ENCODE measurements around the gene DDX39A.
"Not testable (repeated sequence)": the region's sequence is repeated elsewhere in the genome, so short reads cannot be mapped to it uniquely, and the experiment has no call there.

DDX39A gene

DNA sequence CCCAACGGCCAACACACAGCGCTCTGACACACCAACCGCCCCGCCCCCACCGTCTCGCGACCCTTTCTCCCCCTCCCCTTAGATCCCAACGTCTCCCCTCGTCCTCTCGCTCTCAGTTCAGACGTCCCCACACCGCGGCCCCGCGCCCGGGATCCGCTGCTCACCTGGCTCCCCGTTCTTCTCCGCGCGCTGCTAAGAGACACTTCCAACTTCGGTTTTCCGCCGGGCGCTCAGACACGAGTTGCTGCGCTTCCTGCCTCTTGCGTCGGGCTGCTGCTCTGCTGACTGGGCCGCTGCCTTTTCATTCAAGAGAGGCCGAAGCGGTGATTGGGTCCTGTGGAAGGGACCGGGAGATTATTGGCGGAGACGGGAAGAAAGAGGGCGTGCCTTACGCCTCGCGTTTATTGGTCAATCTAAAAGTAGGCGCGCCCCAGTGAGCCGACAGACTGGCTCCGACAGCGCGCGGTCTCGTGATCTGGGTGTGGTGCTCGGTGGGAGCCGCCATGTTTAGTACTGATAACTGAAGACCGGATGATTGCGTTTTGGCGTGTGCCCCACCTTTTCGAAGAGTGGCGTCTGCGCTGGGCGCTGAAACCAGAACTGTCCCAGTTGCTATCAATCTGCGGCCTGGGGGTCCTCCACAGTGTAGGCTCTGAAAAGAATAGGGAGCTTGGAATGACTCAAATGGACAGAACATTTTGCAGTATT lies at the start of gene DDX39A:
Gene DDX39A, minus strand, starts transcription at position 236 of the 708 bp plus-strand sequence. CDS start 6,121 bp downstream, outside the sequence.
- peak; percentile 93 for DNase-seq

DNA sequence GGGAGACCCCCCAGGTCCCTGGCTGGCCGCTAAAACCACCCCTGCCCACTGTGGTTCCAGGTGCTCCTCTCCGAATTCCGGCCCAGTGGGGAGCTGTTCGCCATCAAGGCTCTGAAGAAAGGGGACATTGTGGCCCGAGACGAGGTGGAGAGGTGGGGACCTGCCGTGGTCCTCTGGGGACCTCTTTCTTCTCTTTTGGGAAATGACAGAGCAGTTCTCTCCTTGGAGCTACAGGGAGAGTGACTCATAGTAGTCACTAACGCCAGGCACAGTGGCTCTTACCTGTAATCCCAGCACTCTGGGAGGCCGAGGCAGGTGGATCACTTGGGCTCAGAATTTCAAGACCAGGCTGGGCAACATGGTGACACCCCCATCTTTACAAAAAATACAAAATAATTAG lies 48.7 kb upstream of the DDX39A start:
- DNase-seq = no peak

DNA sequence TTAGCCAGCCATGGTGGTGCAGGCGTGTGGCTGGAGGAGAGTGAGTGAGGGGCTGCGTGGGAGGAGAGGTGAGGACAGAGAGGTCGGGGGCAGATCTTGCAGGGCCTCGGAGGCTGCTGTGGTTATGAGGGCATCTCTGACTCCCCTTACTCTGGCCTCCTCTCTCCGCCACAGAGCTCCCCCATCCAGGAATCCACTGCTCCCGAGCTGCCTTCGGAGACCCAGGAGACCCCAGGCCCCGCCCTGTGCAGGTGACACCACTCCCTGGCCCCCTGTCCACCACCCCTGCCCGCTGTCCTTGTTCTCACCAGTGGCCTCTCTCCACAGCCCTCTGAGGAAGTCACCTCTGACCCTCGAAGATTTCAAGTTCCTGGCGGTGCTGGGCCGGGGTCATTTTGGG lies 48.2 kb upstream of the DDX39A start:
- no peak for DNase-seq

GRCh38 chr19:14463747-14464146 lies 44.6 kb upstream of the DDX39A start:
- DNase-seq = no peak

- not testable (repeated sequence) for DNase-seq
Measured at GRCh38 chr19:14462401-14462800, 43.3 kb upstream of the DDX39A start.

DNA sequence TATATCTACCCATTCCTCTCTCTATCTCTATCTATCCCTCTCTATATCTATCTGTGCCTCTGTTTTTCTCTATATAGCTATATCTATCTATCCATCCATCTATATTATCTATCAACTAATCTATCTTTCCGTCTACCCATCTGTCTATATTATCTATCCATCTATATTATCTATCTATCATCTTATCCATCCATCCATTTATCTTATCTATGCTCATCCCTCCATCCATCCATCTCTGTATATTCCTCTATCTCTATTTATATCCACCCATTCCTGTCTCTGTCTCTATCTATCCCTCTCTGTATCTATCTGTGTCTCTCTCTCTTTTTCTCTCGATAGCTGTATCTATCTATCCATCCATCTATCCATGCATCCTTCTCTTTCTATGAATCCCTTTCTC lies 41.8 kb upstream of the DDX39A start:
- no peak for DNase-seq

DNA sequence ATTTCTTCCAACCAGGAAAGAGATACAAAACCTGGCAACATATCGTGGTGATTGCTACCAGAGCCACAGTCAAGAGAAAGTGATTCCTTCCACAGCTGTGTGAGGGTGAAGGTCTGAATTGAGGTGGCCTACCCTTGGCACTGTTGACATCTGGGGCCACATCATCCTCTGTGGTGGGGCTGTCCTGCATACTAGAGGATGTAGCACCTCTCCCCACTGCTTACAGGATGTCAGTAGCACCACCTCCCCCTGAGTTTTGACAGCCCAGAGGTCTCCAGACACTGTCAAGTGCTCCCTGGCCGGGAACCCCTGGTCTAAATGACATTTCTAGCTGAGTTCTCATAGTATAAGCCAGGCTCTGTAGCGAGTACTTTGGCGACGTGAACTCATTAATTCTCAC lies 40.6 kb upstream of the DDX39A start:
- no peak for DNase-seq

DNA sequence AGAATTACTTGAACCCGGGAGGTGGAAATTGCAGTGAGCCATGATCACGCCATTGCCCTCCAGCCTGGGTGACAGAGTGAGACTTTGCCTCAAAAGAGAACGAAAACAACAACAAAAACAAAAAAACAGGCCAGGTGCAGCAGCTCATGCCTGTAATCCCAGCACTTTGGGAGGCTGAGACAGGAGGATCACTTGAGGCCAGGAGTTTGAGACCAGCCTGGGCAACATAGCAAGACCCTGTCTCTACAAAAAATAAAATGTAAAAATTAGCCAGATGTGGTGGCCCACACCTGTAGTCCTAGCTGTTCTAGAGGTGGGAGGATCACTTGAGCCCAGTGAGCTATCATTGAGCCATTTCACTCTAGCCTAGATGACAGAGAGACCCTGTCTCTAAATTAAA lies 33.2 kb upstream of the DDX39A start:
- DNase-seq = not testable (repeated sequence)

- no peak for DNase-seq
Measured at GRCh38 chr19:14450876-14451275, 31.7 kb upstream of the DDX39A start.

DNA sequence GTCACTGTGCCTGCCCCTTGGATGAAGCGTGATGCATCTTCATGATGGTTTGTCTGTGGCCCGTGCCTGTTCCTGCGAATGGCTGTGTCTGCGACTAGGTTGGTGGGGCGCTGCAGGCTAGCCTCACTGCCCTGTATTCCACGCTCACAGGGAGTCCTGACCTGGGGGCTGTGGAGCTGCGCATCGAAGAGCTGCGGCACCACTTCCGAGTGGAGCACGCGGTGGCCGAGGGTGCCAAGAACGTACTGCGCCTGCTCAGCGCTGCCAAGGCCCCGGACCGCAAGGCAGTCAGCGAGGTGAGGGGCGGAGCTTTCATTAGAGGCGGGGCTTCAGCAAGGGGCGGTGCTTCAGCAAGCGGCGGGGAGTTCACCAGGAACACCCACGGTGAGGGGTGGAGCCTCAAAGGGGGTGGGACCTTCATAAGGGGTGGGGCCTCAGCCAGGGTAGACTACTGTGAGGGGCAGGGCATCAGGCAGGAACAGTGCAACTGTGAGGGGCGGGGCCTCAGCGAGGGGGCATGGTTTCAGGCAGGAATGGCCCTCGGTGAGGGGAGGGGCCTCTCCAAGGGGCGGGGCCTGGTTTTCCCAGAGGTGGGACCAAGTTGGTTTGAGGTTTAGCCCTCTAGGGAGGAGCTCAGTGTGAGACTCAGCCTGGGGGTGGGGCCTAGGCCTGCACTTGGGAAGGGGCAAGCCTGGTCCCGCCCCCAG lies 31.2 kb upstream of the DDX39A start:
- DNase-seq = peak; percentile 67

GRCh38 chr19:14449321-14449720 lies 30.2 kb upstream of the DDX39A start:
- no peak for DNase-seq

DNA sequence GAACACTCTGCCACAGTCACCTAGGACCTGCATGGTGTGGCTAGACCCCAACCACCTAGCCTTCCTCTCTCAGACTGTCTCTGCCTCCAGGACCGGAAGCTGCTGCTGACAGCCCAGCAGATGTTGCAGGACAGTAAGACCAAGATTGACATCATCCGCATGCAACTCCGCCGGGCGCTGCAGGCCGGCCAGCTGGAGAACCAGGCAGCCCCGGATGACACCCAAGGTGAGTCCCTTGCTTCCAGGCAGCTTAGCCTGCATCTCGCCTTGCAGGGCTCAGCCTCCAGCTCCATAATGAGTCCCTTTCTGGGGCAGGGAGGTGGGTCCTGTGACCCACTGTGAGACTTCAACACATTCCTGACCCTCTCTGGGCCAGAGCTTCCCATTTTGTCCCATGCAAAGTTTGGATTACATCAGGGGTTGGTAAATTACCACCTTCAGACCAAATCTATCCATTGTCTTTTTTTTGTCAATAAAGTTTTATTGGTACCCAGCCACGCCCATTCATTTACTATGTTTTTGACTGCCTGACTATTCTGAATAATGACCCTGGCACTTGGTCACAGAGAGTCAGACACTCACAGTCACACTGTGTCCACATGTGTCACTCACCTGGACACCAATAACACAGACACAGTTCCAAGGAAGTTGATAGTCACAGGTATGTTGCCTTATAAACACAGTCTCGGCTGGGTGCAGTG lies 27.3 kb upstream of the DDX39A start:
- DNase-seq = no peak

DNA sequence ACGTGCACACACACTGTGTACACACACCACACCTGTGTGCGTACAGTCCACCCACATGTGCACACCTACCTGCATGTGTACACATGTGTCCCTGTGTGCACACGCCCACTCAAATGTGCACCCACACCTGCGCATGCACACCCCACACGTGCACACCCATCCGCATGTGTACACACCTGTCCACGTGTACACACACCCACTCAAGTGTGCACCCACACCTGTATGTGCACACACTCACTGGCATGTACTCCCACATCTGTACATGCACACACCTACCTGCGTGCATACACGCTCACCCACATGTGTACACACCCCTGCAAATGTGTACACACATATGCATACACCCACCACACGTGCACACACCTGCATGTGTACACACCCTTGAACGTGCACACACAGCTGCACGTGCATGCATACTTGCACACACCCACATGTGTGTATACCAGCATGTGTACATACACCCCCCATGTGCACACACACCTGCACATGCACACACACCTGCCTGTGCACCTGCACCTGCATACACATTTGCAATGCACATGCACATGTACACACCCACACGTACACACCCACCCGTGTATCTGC lies 24.6 kb upstream of the DDX39A start:
- DNase-seq = no peak

GRCh38 chr19:14442891-14443631 lies 23.9 kb upstream of the DDX39A start:
- no peak for DNase-seq

- no peak for DNase-seq
Measured at GRCh38 chr19:14441041-14441938, 22.1 kb upstream of the DDX39A start.

GRCh38 chr19:14440049-14440448 lies 20.9 kb upstream of the DDX39A start:
- peak; percentile 79 for DNase-seq

DNA sequence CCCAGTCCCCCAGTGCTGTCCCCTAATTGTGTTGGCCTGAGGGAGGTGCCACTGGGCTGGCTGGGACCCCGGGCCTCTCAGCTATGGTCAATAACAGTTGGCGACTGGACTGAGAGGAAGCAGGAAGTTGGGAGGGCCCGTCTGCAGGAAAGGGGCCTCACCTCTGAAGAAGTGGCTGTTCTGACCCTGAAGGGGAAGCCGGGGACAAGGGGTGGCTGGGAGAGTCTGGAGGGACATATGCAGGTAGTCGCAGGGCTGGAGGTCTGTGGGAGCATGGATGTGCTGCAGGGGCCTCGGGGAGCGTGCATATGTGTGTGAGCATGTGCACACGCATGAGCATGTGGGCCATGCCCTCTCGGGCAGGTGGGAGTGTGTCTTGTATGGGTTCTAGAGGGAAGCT lies 19.9 kb upstream of the DDX39A start:
- no peak for DNase-seq

- no peak for DNase-seq
Measured at GRCh38 chr19:14437578-14438140, 18.5 kb upstream of the DDX39A start.

DNA sequence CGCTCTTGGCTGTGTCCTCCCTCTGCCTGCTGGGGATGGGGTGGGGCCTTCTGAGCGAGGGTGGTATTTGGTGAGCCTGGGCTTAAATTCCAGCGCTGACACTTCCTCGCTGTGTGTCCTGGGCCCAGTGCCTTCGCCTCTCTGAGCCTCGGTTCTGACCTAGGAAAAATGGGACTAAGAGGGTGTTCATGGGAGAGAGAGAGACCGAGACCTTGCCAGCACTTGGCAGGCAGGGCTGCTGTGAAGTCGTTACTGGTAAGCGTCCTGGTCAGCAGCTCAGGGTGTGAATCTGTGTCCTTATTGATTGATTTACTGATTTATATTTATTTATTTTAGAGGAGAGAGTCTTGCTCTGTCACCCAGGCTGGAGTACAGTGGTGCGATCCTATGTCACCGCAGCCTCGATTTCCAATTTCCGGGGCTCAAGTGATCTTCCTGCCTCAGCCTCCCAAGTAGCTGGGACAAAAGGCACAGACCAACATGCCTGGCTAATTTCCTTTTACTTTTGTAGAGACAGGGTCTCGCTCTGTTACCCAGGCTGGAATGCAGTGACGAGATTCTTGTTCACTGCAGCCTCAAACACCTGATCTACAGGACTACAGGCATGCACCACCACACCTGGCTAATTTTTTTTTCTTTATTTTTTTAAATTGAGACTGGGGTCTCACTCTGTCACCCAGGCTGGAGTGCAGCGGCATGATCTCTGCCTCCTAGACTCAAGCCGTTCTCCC lies 16.3 kb upstream of the DDX39A start:
- no peak for DNase-seq

DNA sequence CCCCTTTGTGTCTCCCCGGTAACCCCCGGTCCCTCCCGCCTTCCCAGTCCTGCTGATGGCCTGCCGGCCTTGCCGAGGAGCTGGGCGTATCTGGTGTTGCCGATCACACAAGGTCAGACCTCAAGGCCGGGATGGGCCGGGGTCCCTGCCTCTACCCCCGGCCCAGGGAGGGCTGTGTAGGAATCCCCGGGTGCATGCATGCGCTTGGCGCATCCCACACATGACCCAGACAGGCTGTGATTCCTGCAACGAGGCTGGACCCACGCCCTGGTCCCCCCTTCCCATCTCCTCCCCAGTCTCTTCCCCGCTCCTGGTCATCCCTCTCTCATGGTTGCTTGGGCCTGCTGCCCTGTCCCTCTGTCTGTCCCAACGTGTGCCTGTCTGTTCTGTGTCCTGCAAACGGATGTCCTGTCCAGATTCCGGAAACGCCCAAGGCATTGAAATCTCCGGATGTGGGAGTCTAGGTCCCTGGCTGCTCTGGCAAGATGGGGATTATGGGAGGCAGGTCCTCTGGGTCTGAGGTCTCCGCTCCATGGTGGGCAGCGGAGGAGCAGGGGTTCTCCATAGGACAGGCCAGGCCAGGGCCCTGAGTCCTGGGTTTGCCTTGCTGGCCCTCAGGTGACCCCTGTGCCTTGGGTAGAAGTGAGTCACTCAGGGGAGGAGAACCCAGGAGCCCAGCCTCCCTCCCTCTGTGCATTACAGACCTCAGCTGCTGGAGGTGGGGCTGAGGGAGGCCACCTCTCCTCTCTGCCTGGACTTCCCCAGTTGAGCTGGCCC lies 15.6 kb upstream of the DDX39A start:
- peak; percentile 47 for DNase-seq
